K562 (cell line): ENCODE results near the gene COL5A1. TPM values are rescaled to one million over a fixed set of nuclear protein-coding genes. Genes with fewer than 3 reads are reported as not detected.

Experiments
- ATAC-seq: fragments of 200-7000 bp; cut with Tn5 transposase; 3 replicates; pipeline ENCODE4 v1.9.1; 2020; ENCODE audit warnings: moderate library complexity
- BruUV-seq: library from RNA; stranded (reverse); fragments of 400-500 nt; replicated peaks from 2 replicates; lab custom pipeline; 2021; lab: Mats Ljungman, UMichigan
- CTCF ChIA-PET: fragments of 300-600 bp; formaldehyde crosslinking; extraction: SDS; loops from one replicate; lab custom pipeline; 2021; ENCODE audit warnings: low intra/inter-chr PET ratio; lab: Yijun Ruan, JAX
- POLR2A ChIA-PET: fragments of 300-600, 350-650 bp; sonication (Branson Sonifier 250); formaldehyde crosslinking; extraction: SDS; loops from one replicate; lab custom pipeline; 2021; ENCODE audit warnings: antibody characterized with exemption, inconsistent platforms; lab: Yijun Ruan, JAX
- DNase-seq, 4 experiments: peaks; one replicate each; pipeline versions ENCODE4 v3.0.0 to v3.0.0-alpha.2; 2011 to 2018; ENCODE audit warnings: low spot score in 3 of 4, mixed read lengths in 3 of 4; ENCODE audit errors: extremely low read depth in 1 of 4
- FAIRE-seq: peaks from 2 replicates; lab custom pipeline; 2011; peaks lifted over from hg19 to GRCh38; lab: Jason Lieb, UNC
- H2AFZ ChIP-seq: 2 replicates; pipeline ENCODE4 v1.6.0; 2011; ENCODE audit warnings: low read depth, low read length, control low read depth, inconsistent platforms
- H3K27ac ChIP-seq: fragments of 200-600 bp; 3 replicates; pipeline ENCODE4 v1.8.0; 2011; ENCODE audit warnings: low read depth, mild to moderate bottlenecking, control low read depth, inconsistent platforms, low read length, moderate library complexity, mixed read lengths; ENCODE audit errors: extremely low read depth
- H3K27me3 ChIP-seq, 2 experiments: fragments of 300-600 bp in 1 of 2; 2 replicates in 1 of 2; 3 replicates in 1 of 2; pipeline versions ENCODE4 v1.6.0 to v1.8.0; 2011; ENCODE audit warnings: inconsistent platforms in 2 of 2, low read length in 2 of 2, mild to moderate bottlenecking in 1 of 2, mixed read lengths in 1 of 2, moderate library complexity in 1 of 2; ENCODE audit not compliant: control insufficient read depth in 2 of 2, insufficient read depth in 2 of 2
- H3K36me3 ChIP-seq: fragments of 300-600 bp; 3 replicates; pipeline ENCODE4 v1.8.0; 2011; ENCODE audit warnings: mild to moderate bottlenecking, low read length, inconsistent platforms; ENCODE audit not compliant: control insufficient read depth, insufficient read depth
- H3K4me1 ChIP-seq, 2 experiments: fragments of 200-600 bp in 1 of 2; replicated peaks in 1 of 2; 2 replicates in 1 of 2; 3 replicates in 1 of 2; pipeline versions ENCODE4 v1.5.1 to v1.8.0; 2011; ENCODE audit warnings: inconsistent platforms in 2 of 2, low read length in 2 of 2, mild to moderate bottlenecking in 1 of 2, mixed read lengths in 1 of 2, moderate library complexity in 1 of 2; ENCODE audit not compliant: control insufficient read depth in 2 of 2, insufficient read depth in 2 of 2
- H3K4me2 ChIP-seq: 2 replicates; pipeline ENCODE4 v1.6.1; 2011; ENCODE audit warnings: low read length, control low read depth, inconsistent platforms, mixed read lengths; ENCODE audit not compliant: insufficient read depth
- H3K4me3 ChIP-seq: fragments of 200-600 bp; sonication (generic), shearing (Covaris generic); 2 replicates; pipeline ENCODE4 v1.5.1; 2016; ENCODE audit warnings: control low read depth, inconsistent platforms
- H3K79me2 ChIP-seq: fragments of 200-600 bp; 3 replicates; pipeline ENCODE4 v1.8.0; 2011; ENCODE audit warnings: low read length, inconsistent platforms; ENCODE audit not compliant: control insufficient read depth, insufficient read depth
- H3K9ac ChIP-seq, 2 experiments: 2 replicates each; pipeline versions ENCODE4 v1.6.0 to v1.6.1; 2011; ENCODE audit warnings: low read depth in 2 of 2, low read length in 2 of 2, control low read depth in 1 of 2, inconsistent platforms in 1 of 2, mild to moderate bottlenecking in 1 of 2, mixed read lengths in 1 of 2; ENCODE audit not compliant: insufficient read depth in 1 of 2
- H3K9me1 ChIP-seq: one replicate; pipeline ENCODE4 v1.6.0; 2011; ENCODE audit warnings: inconsistent platforms, mild to moderate bottlenecking, low read length, moderate library complexity; ENCODE audit not compliant: control insufficient read depth, insufficient read depth
- H3K9me3 ChIP-seq: replicated peaks from 2 replicates; pipeline ENCODE4 v1.5.1; 2011; ENCODE audit warnings: low read depth, low read length, inconsistent platforms; ENCODE audit not compliant: control insufficient read depth, insufficient read depth
- H4K20me1 ChIP-seq: replicated peaks from 2 replicates; pipeline ENCODE4 v1.6.1; 2011; ENCODE audit warnings: low read length, inconsistent platforms, mixed read lengths; ENCODE audit not compliant: control insufficient read depth, insufficient read depth
- BRF1 ChIP-seq: IDR thresholded peaks from 3 replicates; pipeline ENCODE4 v1.6.1; 2011; ENCODE audit warnings: borderline replicate concordance, mild to moderate bottlenecking; ENCODE audit not compliant: insufficient read length; ENCODE audit errors: extremely low read depth
- KAT2B ChIP-seq: IDR thresholded peaks from one replicate; pipeline ENCODE4 v1.6.1; 2012; ENCODE audit warnings: low read depth, mild to moderate bottlenecking, control low read depth, inconsistent platforms, low read length, moderate library complexity
- PHF8 ChIP-seq: fragments of 200-600 bp; sonication (generic); IDR thresholded peaks from 2 replicates; pipeline ENCODE4 v1.6.1; 2012; ENCODE audit warnings: mixed run types, mild to moderate bottlenecking, inconsistent platforms, low read length, moderate library complexity, borderline replicate concordance
- RAD51 ChIP-seq: fragments of 450-650 bp; IDR thresholded peaks from 2 replicates; pipeline ENCODE4 v1.7.1; 2016; ENCODE audit warnings: low read depth, mild to moderate bottlenecking, borderline replicate concordance
- SMARCE1 ChIP-seq: fragments of 450-650 bp; IDR thresholded peaks from 2 replicates; pipeline ENCODE4 v1.7.1; 2016; ENCODE audit warnings: mild to moderate bottlenecking
- SP1 ChIP-seq: sonication (generic); formaldehyde crosslinking; IDR thresholded peaks from 2 replicates; pipeline ENCODE4 v1.8.1; 2022; ENCODE audit warnings: mild to moderate bottlenecking, missing genetic modification reagents
- TCF7L2 ChIP-seq: fragments of 150-350 bp; IDR thresholded peaks from 2 replicates; pipeline ENCODE4 v1.6.1; 2016; ENCODE audit warnings: low read depth, mild to moderate bottlenecking, low read length, moderate library complexity
- ZNF77 ChIP-seq: fragments of 250-450 bp; sonication (Bioruptor Pico); IDR thresholded peaks from 2 replicates; pipeline ENCODE4 v1.5.0; 2020
- WGBS: fragments of 100-300 bp; shearing (Covaris generic); methylation state at CpG from one replicate; pipeline ENCODE4 v1.1.6; 2016; ENCODE audit warnings: low coverage, mixed read lengths; ENCODE audit not compliant: insufficient coverage; ENCODE audit errors: missing lambda C conversion rate; 5-methylcytosine and 5-hydroxymethylcytosine counted together
- in situ Hi-C: fragments of 300-500 bp; cut with MboI; formaldehyde crosslinking; loops from 4 replicates; pipeline ENCODE4 v1.15.0; 2018; ENCODE audit warnings: inconsistent platforms, mixed read lengths
- intact Hi-C: fragments of 100-400 bp; cut with micrococcal nuclease; formaldehyde crosslinking; loops from 2 replicates; pipeline ENCODE4 v1.14.2; 2022
- polyA plus RNA-seq, 8 experiments: library from polyadenylated mRNA; depleted of rRNA in 4 of 8; stranded (reverse) in 5 of 8; unstranded in 3 of 8; fragments of >200 nt; fragmentation: Nextera tagmentation in 2 of 8; fragmentation: Illumina TruSeq in 1 of 8; extraction: Ambion mirVana in 2 of 8; extraction: Trizol in 1 of 8; gene quantifications; 2 replicates each; pipeline versions ENCODE4 v1.2.1 to v1.2.3, GENCODE V29; 2011 to 2014; ENCODE audit warnings: inconsistent platforms in 1 of 8, missing spikeins in 1 of 8
- total RNA-seq, 7 experiments: library from RNA; depleted of rRNA in 6 of 7; stranded (reverse); fragments of >200 nt in 6 of 7; fragmentation: Illumina TruSeq in 2 of 7; extraction: Trizol in 2 of 7; gene quantifications; 2 replicates each; pipeline versions ENCODE4 v1.2.1 to v1.2.3, GENCODE V29; 2011 to 2021; ENCODE audit warnings: low replicate concordance in 1 of 7
- TF ChIP-seq, protein P1 (sequence below): sonication (generic); formaldehyde crosslinking; IDR thresholded peaks from 2 replicates; pipeline ENCODE4 v1.5.0; 2020; ENCODE audit warnings: missing genetic modification reagents
- TF ChIP-seq, protein P2 (sequence below): fragments of 450-650 bp; formaldehyde crosslinking; IDR thresholded peaks from 2 replicates; pipeline ENCODE4 v1.4.0; 2020; ENCODE audit warnings: mild to moderate bottlenecking, mixed read lengths

COL5A1 gene
- total and polyA plus RNA-seq, 9 of the 15 experiments (the other 6 are each of a cell fraction or from before 2014, with no cell fraction given) = under 0.01 to 0.13 (median 0.04) TPM; not detected in 6

DNA sequence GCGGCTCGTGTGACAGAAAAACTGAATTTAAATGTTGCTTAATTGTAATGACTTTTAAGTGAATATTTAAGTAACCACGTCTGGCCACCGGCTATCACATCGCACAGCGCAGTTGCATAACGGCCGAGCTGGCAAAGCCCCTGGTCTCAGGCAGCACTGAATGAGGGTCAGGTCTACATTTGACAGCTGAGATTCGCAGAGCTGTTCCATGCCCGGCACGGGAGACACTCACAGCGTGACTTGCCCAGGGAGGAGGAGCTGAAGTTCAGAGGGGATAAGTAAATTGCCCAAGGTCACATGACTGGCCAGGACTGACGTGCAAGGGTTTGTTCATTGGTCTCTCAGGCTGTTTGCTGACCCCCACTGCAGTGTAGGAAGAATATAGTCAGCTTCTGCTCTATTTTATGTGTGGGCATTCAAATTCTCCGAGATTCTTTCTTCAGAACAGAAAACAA lies 17.4 kb upstream of the COL5A1 start:
- 6% methylated on average over 14 of the region's 14 CpGs for WGBS
- ChIA-PET CTCF (no interaction called here), POLR2A (interaction anchor here (0.5 kb wide), 1 partner anchor 583 kb away, joined by 3 read pairs; no protein-coding TSS in a partner anchor)
- Histone ChIP-seq H3K9me3 (no peaks in the 10 kb centered on the region), H3K36me3 (no peaks in the 10 kb centered on the region), H3K27me3 (peaks cover 11 to 94% of the 10 kb centered on the region in 2 experiments; a peak in 3 of 5 replicates), H3K9me1 (no peaks in the 10 kb centered on the region), H3K4me2 (no peak overlapping the region), H3K79me2 (no peaks in the 10 kb centered on the region), H2AFZ (no peak overlapping the region), H3K9ac (no peak overlapping the region), H3K4me1 (no peaks in the 10 kb centered on the region), H4K20me1 (peaks cover 13% of the 10 kb centered on the region; the same call in 1 of the 2 replicates), H3K27ac (no peak overlapping the region), H3K4me3 (no peak overlapping the region)
- FAIRE-seq = no peak
- ATAC-seq = no peak
- in situ Hi-C loops = no loop called here
- TF ChIP-seq BRF1 (no peak), ZNF77 (CRISPR knock-in tag) (no peak), RAD51 (0 out of 2 replicates have a peak, but pooled peaks have one; percentile 30), SMARCE1 (no peak), PHF8 (no peak), SP1 (CRISPR knock-in tag) (no peak), KAT2B (no peak), TCF7L2 (no peak)
- TF ChIP-seq, protein P1, sequence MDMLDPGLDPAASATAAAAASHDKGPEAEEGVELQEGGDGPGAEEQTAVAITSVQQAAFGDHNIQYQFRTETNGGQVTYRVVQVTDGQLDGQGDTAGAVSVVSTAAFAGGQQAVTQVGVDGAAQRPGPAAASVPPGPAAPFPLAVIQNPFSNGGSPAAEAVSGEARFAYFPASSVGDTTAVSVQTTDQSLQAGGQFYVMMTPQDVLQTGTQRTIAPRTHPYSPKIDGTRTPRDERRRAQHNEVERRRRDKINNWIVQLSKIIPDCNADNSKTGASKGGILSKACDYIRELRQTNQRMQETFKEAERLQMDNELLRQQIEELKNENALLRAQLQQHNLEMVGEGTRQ (CRISPR knock-in tag) = 0 out of 2 replicates have a peak, but pooled peaks have one; percentile 8
- TF ChIP-seq, protein P2, sequence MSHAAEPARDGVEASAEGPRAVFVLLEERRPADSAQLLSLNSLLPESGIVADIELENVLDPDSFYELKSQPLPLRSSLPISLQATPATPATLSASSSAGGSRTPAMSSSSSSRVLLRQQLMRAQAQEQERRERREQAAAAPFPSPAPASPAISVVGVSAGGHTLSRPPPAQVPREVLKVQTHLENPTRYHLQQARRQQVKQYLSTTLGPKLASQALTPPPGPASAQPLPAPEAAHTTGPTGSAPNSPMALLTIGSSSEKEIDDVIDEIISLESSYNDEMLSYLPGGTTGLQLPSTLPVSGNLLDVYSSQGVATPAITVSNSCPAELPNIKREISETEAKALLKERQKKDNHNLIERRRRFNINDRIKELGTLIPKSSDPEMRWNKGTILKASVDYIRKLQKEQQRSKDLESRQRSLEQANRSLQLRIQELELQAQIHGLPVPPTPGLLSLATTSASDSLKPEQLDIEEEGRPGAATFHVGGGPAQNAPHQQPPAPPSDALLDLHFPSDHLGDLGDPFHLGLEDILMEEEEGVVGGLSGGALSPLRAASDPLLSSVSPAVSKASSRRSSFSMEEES (CRISPR knock-in tag) = peak; percentile 43
- BruUV-seq = no TSS peak
- intact Hi-C loops = no loop called here
- no peak for DNase-seq
